ENCODE measurements around the gene TTBK2.

TTBK2 gene

GRCh38 chr15:42750306-42750705 is 170.3 kb downstream of the TTBK2 start:
- no peak for DNase-seq

- no peak for DNase-seq
Measured at GRCh38 chr15:42749266-42749665, 171.3 kb downstream of the TTBK2 start.

GRCh38 chr15:42744195-42744594 is 176.4 kb downstream of the TTBK2 start:
- DNase-seq, result no peak

GRCh38 chr15:42742149-42742548 is 178.4 kb downstream of the TTBK2 start:
- no peak for DNase-seq

- no peak for DNase-seq
Measured at GRCh38 chr15:42741710-42742109, 178.9 kb downstream of the TTBK2 start.

GRCh38 chr15:42737529-42738328 is 182.8 kb downstream of the TTBK2 start:
- no peak for DNase-seq

GRCh38 chr15:42736793-42737528 is 183.6 kb downstream of the TTBK2 start, which contains the start of gene CDAN1:
CDAN1 (minus strand) TSS chr15:42737128; CDS start chr15:42737102, 26 bp downstream.
- peak; percentile 89 to 98 (median 96) for DNase-seq

- peak; percentile 21 to 67 (median 32) for DNase-seq
Measured at GRCh38 chr15:42736178-42736792, 184.3 kb downstream of the TTBK2 start.

GRCh38 chr15:42735382-42736165 is 185.0 kb downstream of the TTBK2 start:
- no peak for DNase-seq

GRCh38 chr15:42734076-42734672 is 186.4 kb downstream of the TTBK2 start:
- DNase-seq, result no peak

GRCh38 chr15:42733027-42733426 is 187.6 kb downstream of the TTBK2 start:
- no peak for DNase-seq

GRCh38 chr15:42732095-42732827 is 188.3 kb downstream of the TTBK2 start:
- no peak for DNase-seq

- DNase-seq, result no peak
Measured at GRCh38 chr15:42731461-42731860, 189.1 kb downstream of the TTBK2 start.

- no peak for DNase-seq
Measured at GRCh38 chr15:42730536-42730935, 190.0 kb downstream of the TTBK2 start.

GRCh38 chr15:42730135-42730534 is 190.4 kb downstream of the TTBK2 start:
- no peak for DNase-seq

GRCh38 chr15:42729409-42729808 is 191.2 kb downstream of the TTBK2 start:
- no peak for DNase-seq

- DNase-seq, result no peak
Measured at GRCh38 chr15:42728972-42729371, 191.6 kb downstream of the TTBK2 start.

- no peak for DNase-seq
Measured at GRCh38 chr15:42728560-42728959, 192.0 kb downstream of the TTBK2 start.

- DNase-seq, result no peak
Measured at GRCh38 chr15:42727750-42728381, 192.7 kb downstream of the TTBK2 start.

GRCh38 chr15:42726114-42726513 is 194.5 kb downstream of the TTBK2 start:
- DNase-seq, result no peak

GRCh38 chr15:42725331-42725903 is 195.2 kb downstream of the TTBK2 start:
- no peak for DNase-seq

Measured in suppressor macrophage treated with lipopolysaccharide for 1 hour (primary cell).